Neural progenitor cell (in vitro differentiated cells): Measurements from ENCODE around the gene OPCML.

ENCODE experiments used
- CTCF ChIP-seq: fragments of 200-600 bp; sonication (generic); IDR thresholded peaks from 2 replicates; pipeline ENCODE4 v1.5.1; 2017; ENCODE audit warnings: antibody characterized with exemption, mild to moderate bottlenecking
- EZH2 ChIP-seq: fragments of 200-600 bp; sonication (generic); IDR thresholded peaks from 2 replicates; pipeline ENCODE4 v1.6.1; 2017; ENCODE audit warnings: antibody characterized with exemption, mild to moderate bottlenecking, moderate library complexity
- EZH2phosphoT487 ChIP-seq: fragments of 200-600 bp; sonication (generic); IDR thresholded peaks from 2 replicates; pipeline ENCODE4 v1.6.1; 2017; ENCODE audit warnings: antibody characterized with exemption

DNA sequence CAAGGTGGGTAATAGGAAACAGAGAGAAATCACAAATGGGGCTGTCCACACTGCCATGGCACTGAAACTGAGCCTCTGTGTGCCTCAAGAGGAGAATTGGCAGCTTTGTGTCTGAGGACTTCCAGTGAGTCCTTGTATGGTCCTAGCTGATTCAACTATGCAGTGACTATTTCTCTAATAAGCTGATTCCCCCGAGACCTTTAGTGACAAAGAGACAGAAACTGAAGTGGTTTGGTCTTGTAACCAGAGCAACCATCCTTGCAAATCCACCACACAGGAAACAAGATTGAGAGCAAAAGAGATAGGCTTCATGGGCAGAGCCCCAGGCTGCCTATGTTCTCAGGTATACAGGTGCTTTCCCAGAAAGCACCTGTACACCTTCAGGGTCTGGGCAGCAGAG is 1123.4 kb downstream of the OPCML start:
- no peak for TF ChIP-seq EZH2
- no peak for TF ChIP-seq CTCF
- TF ChIP-seq EZH2phosphoT487, result no peak
